Neural cell (in vitro differentiated cells): ENCODE measurements around the gene GP5.

Experiments used
- POLR2AphosphoS5 ChIP-seq: IDR thresholded peaks from 2 replicates; pipeline ENCODE4 v1.6.1; 2012
- TAF1 ChIP-seq: IDR thresholded peaks from 2 replicates; pipeline ENCODE4 v1.6.1; 2012; ENCODE audit warnings: low read depth
- TF ChIP-seq, protein P1 (sequence below): fragments of 450-650 bp; IDR thresholded peaks from 2 replicates; pipeline ENCODE4 v1.5.1; 2014; ENCODE audit warnings: antibody characterized with exemption, mild to moderate bottlenecking, moderate library complexity; ENCODE audit not compliant: poor library complexity, severe bottlenecking

DNA sequence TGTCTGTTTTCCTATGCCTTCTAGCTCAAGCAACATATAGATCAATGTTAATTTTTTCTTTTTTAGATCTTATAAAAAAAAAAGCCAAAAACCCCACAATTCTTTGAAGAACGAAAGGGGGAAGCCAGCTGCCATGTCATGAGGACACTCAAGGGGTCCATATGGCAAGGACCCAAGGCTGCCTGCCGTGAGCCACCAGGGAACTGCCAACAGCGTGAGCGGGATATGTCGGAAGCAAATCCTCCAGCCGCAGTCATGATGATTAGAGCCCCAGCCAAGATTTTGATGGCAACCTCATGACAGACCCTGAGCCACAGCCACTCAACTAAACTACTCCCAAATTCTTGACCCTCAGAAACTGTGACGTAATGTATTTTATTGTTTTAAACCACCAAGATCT, 6.5 kb downstream of the GP5 start:
- TF ChIP-seq, protein P1, sequence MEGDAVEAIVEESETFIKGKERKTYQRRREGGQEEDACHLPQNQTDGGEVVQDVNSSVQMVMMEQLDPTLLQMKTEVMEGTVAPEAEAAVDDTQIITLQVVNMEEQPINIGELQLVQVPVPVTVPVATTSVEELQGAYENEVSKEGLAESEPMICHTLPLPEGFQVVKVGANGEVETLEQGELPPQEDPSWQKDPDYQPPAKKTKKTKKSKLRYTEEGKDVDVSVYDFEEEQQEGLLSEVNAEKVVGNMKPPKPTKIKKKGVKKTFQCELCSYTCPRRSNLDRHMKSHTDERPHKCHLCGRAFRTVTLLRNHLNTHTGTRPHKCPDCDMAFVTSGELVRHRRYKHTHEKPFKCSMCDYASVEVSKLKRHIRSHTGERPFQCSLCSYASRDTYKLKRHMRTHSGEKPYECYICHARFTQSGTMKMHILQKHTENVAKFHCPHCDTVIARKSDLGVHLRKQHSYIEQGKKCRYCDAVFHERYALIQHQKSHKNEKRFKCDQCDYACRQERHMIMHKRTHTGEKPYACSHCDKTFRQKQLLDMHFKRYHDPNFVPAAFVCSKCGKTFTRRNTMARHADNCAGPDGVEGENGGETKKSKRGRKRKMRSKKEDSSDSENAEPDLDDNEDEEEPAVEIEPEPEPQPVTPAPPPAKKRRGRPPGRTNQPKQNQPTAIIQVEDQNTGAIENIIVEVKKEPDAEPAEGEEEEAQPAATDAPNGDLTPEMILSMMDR, result no peak
- no peak for TF ChIP-seq TAF1
- no peak for TF ChIP-seq POLR2AphosphoS5
